HG03066 (cell line): ENCODE results near the gene GADD45G.

Source experiments
- ATAC-seq: cut with Tn5 transposase; IDR thresholded peaks from one replicate; pipeline ENCODE4 v1.9.1; 2021; ENCODE audit warnings: low read depth; ENCODE audit not compliant: unreplicated experiment

GADD45G gene

DNA sequence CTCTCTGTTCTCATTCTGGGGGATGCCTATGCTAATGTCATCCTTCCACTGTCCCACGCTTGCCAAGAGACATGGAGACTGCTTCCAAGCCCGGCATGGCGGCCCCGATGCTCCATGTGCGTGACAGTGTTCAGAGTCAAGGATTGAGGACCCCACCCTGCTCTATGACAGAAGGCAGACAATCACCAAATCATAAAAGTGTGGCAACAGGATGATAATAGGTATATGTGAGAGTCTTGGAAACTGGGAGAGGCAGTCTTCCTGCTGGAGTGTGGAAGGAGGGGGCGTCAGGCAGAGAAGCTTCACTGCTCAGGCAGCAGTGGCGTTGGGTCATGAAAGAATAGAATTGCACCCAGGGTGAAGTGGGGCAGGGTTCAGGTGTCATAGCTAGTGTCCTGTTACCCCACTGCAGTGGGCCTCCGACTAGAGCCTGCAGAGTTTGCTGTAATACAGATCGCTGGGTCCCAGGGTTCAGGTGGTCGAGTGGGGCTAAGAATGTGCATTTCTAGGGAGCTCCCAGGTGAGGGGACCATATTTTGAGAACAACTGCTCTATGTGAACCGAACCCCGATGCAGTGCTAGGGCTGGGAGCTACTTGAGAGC lies 12.5 kb upstream of the GADD45G start:
- no peak for ATAC-seq

DNA sequence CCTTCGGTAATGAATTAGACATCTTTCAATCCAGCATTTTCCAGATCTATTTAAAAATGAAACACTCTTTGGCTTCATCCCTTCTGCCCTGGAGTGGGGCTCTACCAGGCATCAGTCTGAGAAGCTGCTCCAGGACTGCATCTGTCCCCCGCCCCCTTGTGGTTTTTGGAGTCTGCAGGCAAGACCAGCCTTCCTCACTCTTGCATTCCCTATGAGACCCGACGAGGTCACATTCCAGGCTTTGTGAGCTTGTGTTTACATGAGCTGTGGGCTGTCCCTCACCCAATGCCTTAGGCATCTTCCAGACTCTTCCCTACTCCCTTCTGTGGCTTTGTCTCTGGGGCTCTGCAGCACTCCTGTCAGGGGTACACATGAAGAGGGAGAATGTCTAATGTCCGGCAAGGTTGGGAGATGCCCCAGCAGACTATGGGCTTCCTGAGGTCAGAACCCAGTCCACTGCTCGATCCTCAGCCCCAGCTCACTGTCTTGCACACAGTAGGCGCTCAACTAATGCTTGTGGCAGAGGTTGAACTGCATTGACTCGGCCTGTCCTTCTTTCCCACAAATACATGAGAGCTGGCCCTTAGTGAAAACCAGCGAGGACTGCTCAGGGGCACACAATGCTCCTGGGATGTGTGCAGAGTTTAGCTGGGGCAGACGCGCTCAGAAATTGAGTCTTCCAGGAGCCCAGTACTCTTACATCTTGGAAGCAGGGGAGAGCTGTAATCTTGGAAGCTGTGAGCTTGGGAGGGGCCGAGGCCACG lies 11.7 kb upstream of the GADD45G start:
- no peak for ATAC-seq

DNA sequence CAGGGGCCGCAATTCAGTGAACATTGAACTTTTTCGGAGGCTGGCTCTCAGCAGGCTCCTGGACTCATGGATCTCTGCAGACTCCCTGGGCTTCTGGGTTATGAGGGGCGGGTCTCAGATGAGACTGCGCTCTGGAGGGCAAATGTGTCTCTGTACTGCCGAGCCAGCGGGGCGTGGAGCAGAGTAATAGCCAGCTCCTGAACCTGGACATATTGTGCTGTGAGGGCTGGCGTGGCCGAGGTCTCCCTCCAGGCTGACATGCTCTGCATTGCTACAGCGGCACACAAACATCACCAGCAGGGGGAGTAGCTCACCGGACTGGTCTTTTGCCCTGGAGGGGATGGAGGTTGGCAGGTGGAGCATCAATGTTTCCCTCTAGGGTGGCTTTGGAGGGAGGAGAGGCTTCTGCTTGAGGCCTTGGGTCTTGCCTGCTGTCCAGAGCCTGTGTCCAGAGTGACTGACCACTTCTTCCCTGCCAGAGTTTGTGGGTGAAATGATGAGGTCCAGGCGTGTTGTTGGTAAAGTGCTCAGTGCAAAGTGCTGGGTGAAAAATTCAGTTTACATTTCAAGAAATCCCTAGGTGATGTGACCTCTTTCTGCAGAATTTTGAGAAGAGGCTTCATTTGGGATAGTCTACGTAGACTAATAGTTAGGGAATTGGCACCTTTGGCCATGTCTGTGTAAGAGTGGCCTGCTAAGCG lies 10.9 kb upstream of the GADD45G start:
- no peak for ATAC-seq

DNA sequence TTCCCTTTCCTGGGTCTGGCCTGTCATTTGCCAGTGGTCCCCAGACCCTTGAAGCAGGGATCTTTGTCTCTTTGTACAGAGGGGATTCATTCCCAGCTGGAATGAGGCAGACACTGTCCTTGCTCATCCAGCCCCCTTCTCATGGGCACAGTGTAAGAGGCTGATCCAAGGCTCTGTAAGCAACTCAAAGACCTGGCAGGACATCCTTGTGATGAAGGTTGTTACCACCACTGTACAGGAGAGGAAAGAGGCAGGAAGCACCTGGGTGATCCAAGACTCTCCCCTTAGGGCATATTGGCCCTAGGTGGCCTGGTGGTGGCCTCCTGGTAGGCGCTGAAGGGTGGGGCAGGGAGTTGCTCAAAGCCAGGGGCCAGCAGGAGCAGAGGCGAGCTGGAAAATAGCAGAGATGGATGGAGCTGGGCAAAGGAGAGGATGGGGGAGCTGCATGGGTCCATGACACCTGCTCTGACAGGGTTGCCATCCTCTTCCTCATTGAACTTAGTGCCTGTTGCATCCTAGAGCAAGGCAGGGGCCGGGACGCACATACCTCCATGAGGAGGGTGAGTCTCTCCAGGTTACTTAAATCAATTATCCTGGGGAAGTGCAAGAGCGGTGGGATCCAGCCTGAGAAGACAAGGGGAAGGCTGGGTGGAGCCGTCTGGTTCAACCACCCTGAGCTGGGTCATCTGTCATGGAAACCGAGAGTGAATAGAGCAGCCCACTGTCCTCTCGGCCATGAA lies 9.8 kb upstream of the GADD45G start:
- no peak for ATAC-seq

DNA sequence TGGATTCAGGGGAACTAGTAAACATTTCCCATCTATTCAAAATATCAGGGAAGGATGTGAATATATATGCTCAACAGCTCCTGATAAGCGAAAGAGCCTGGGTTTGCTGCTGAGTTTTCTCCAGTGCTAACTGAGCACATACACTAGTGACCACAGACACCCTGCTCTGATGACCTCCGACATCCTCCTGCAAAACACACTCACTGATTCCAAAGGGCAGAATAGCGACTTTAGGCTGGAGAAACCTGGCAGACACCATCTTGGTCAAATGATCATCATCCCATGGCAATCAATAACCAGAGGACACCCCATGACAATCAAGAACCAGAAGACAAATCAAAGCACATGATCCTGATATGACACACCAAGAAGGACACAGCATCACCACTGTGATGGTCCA lies 9.2 kb upstream of the GADD45G start:
- ATAC-seq: no peak

DNA sequence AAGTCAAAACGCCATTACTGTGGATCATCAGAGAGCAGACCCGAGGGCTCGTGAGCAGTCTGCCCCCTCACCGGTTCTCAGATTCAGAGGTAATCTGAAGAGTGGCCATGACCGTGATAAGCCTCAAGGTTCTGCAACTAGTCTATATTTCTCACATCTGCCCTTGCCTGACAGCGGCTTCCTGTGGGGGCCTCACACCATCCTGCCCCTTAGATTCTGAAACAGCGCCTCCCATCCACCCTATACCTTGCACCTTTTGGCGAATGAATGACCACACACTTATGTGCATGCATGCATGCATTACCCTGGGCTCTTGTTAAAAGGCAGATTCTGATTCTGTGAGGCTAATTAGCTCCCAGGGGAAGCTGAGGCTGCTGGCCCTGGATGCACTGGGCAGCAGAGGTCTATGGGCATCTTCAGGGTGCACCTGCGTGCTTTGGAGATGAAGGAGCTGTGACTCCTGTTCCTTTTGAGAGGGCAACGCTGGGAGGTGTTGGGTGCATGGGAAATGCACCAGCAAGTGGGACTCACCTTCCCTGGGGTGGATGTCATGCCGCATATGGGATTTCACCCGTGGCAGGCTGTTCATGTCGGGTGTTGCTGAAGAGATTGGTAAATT lies 7.8 kb upstream of the GADD45G start:
- no peak for ATAC-seq

DNA sequence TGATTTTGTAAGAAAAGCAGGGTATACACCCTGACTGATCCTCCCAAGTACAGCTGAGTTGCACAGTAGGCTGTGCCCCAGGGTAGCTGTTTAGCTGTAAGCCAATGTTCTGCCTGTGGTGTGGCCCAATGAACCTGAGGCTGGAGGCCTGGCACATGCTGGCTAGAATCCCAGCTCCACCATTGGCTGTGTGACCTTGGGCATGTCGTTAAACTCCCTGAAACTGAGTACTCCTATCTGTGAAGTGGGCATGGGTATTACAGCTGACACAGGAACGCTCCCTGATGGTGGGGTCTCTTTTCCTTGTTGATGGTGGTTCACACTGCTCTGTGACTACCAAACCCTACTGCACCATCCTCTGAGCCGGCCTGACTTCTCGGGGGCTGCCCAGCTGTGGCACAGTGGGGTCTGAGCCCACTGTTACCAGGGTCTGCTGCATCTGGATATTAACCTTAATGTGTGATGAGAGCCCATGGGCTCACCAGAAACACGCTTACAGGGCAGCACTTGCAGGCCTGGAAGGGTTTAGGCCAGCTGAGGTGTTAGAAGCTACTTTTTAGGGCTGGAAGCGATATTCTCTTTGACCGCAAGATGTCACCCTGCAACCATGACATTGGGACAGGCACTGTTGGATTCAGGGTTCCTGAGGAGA lies 7.0 kb upstream of the GADD45G start:
- ATAC-seq: no peak

DNA sequence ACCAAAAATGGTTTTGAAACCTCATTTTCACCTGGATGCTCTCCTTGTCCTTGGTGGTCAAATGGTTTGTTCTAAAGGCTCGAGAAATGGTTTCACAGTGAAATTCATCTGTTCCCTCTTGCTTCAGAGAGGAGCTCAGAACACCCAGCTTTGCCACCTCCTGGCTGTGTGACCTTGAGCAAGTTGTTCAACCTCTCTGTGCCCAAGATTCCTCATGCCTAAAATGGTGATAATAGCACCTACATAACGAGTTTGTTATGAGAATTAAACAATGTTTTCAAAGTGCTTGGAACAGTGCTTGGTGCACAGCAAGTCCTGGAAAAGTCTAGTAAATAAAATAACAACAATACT lies 6.5 kb upstream of the GADD45G start:
- no peak for ATAC-seq

DNA sequence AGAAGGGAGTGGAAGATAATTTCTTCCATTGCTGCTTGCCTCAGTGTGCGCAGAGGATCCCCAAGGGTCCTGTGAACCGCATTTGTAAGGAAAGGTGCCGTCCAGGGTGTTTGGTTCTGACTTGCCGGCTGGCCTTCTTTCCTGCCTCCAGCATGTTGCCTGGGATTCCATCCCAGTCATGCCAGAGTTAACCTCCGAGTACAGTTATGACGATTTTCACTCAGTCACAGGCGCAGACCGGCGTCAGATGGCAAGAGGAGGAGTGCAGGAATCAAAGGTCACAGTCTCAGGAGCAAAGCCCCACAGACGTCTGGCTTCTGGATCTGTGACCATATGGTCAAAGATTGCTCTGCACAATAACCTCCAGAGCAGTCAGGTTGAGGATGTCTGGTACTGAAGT lies 5.9 kb upstream of the GADD45G start:
- no peak for ATAC-seq

DNA sequence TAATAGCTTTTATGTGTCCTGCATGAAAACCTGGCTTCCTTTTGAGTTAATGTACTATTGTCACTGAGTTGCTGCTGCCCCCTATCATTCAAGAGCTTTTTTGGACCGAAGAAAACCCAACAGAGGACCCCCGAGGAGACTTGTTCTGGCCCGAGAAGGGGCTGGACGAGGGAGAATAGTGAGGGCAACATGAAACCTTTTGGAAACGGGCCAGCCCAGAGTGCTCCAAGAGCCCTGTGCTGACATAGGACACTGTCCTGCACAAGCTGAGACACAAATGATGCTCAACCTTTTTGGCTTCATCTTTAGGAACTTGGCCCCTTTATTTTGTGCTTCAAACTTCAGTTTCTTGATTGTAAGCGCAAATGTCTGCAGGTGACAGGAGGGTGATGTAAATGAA lies 4.0 kb upstream of the GADD45G start:
- ATAC-seq: no peak

DNA sequence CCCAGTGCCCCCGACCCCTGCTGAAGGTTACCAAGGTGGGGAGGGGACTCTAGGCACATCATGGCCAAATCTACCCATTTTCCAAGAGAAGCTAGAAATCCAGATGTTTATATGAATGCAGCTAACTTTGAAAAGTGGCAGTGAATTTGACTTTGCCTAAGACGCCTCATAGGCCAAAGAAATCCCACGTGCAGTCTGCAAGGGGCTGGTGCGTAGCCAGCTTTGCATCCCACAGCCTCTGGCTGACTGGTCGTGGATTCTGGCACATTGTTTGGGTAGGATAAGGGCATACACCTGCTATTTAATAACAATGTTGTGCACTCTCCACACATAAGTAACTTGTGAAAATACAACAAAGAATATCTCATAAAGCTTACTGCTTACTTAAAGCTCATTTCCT lies 3.5 kb upstream of the GADD45G start:
- no peak for ATAC-seq

DNA sequence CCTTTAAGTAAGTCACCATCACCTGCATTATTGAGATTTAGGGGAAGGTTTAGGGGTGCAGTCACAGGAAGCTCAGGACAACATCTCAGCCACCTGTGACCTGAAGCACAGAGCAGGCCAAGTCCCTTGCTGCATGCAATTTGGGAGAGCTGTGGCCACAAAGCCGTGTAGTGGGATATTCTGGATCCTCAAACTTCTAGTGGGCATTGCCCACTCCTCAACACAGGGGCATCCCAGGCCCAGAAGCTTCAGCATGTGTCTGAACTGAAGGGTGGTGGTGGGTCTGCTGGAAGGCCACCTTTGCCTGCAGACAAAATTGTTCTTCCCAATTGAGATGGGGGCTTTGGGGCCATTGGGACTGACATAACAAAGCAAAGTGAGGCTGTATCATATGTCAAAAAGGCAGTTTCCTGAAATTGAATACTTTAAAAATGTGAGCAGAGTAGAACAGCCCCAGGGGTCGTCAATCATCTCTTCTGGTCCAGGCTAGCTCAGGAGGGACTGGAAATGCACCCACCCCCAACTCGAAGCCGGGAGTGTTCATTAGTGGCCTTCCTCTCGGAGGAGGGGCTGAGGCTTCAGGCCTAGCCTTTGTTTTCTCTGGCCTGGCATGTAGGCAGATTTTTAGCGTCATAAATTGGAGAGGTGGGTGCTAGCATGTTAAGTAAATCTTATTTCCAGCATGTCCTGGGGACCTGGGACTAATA lies 2.8 kb upstream of the GADD45G start:
- ATAC-seq: no peak

DNA sequence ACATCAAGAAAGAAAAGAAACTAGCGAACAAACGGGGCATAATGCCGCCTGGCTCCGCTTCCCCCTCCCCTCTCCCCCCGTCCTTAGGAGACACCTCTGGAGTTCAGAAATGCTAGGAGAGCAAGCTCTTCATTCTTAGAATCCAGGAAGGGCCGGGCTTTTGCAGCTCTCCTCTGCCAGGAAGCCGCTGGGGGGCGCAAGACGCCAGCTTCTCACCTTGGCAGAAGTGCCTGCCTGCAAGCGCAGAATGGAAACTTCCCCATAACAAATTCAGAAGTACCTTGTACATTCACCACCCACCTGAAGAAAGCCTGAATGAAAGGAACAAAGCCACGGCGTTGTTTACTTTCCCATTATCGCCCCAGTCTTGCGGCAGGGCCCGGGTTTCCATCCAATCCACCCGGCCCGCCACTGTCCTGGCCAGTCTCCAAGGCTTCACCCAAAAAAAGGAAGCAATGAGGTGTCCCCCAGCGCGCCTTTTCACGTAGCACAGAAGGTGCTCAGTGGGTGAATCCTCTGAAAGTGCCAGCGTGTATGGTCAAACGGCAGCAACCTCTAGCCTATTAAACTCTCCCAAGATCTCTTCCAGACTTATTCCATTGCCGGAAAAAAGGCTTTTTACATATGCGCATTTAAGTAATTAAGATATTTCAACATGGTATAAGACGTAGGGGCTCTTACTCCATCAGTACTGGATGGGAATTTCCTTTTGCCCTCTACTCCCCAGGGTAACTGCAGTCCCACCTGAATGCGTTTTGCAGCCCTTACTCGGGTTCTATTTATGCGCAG lies 1.6 kb upstream of the GADD45G start:
- no peak for ATAC-seq

DNA sequence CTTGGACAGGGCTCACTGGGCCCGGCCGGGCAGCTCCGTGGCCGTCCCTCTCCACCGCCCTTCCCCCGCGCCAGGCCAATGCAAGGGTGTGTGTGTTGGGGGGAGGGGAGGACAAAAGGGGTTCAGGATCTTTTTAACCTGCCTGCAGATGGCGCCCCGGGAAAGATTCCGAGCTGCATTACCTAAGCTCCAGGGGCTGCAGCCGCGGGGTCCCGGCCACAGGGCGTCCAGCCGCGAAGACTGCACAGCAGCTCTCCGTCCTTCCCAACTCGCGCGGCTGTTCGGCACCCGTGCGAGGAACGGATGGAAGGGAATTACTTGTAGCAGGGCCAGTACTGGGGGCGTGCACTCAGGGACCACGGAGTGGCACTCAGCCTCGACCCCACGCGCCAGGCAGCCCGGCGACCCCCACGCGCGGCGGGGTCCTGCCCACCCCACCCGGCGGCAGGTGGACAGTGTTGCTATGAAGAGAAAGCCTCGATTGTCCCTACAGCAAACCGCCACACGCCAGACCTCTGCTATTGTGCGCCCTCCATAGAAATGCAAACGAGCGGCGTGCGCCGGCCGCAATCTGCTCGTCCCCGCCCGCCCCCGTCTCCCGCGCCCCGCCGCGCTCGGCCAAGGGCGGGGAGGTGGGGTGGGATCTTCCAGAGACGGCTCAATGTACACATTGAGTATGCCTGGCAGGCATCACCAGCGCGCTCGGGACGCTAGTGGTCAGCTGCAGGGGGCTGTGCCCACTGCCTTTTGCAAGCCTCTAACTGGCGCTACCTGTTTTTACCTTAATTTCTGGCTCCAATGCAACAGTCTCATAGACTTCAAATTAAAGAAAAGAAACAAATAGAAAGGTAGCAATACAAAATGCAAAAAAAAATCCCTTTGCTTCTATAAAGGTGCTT lies 796 bp upstream of the GADD45G start:
- ATAC-seq: no peak

DNA sequence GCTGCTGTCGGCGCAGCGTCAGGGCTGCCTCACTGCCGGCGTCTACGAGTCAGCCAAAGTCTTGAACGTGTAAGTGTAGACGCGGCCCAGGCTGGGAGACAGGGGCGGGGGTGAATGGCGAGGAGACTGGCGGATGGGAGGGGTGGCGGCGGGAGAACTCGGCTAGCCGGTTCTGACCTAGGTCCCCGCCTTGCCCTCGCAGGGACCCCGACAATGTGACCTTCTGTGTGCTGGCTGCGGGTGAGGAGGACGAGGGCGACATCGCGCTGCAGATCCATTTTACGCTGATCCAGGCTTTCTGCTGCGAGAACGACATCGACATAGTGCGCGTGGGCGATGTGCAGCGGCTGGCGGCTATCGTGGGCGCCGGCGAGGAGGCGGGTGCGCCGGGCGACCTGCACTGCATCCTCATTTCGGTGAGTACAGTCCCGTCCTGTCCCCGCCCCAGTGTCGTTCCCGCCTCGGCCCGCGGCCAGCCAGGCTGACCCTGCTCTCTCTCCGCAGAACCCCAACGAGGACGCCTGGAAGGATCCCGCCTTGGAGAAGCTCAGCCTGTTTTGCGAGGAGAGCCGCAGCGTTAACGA lies 745 bp downstream of the GADD45G start:
- no peak for ATAC-seq

DNA sequence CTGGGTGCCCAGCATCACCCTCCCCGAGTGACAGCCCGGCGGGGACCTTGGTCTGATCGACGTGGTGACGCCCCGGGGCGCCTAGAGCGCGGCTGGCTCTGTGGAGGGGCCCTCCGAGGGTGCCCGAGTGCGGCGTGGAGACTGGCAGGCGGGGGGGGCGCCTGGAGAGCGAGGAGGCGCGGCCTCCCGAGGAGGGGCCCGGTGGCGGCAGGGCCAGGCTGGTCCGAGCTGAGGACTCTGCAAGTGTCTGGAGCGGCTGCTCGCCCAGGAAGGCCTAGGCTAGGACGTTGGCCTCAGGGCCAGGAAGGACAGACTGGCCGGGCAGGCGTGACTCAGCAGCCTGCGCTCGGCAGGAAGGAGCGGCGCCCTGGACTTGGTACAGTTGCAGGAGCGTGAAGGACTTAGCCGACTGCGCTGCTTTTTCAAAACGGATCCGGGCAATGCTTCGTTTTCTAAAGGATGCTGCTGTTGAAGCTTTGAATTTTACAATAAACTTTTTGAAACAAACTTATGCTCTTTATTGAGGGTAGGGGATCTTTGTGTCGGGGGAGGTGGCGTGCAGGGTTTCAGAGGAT lies 1.3 kb downstream of the GADD45G start:
- ATAC-seq: no peak

DNA sequence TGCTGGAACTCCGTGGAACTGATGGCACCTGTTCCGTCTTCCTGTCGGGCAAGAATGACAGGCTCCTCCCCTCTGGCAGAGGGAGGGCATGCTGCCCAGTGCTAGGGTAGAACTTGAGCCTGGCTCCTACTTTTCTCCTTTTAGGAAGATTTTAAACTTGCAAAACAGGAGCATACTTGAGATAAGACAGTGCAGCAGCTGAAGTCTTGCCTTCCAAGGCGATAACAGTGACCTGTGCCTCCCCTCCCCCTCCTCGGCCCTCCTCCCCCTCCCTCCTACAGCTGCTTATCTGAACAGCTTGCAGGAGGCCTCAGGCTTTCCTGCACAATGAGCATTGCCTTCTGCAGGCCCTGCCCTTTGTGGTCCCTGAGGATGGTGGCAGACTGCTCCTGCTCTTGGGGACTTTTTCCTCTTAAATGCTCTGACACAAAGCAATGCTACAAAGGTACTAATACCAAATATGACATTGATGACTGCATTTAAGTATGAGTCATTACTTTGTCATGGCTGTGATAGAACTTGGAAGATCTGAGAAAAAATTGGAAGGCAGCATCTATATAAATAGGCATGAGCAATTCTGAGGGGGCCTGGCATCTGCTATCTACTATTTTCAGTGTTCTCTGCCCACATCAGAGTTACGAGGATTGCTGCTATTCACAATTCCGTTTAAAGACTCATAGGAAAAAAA lies 2.0 kb downstream of the GADD45G start:
- no peak for ATAC-seq
